ENCODE measurements around the gene ADAMTSL1.

DNA sequence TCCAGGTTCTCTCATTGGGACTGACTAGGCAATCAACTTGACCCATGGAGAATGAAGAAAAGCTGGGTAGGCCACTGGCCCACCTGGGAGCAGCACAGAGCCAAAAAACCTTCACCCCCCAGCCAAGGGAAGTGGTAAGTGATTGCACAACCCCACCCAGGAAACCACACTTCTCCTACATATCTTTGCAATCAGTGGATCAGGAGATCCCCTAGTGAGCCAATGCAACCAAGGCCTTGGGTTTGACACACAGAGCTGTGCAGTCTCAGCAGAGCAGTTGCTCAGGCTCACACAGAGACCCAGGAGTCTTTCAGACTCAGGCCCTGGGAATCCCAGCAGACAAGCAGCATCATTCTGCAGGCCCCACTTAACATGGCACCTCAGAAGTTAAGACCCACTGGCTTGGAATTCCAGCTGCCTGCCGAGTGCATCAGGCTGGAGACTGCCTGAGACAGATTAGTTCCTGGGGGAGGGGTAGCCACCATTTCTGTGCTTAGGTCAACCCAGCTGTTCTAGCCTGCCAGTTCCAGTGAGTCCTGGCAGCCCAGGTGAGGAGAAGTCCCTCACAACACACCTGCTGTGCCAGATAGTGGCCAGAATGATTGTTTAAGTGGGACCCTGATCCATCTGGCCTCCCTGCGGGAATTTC is 422.7 kb downstream of the ADAMTSL1 start:
- TF ChIP-seq, protein P1, sequence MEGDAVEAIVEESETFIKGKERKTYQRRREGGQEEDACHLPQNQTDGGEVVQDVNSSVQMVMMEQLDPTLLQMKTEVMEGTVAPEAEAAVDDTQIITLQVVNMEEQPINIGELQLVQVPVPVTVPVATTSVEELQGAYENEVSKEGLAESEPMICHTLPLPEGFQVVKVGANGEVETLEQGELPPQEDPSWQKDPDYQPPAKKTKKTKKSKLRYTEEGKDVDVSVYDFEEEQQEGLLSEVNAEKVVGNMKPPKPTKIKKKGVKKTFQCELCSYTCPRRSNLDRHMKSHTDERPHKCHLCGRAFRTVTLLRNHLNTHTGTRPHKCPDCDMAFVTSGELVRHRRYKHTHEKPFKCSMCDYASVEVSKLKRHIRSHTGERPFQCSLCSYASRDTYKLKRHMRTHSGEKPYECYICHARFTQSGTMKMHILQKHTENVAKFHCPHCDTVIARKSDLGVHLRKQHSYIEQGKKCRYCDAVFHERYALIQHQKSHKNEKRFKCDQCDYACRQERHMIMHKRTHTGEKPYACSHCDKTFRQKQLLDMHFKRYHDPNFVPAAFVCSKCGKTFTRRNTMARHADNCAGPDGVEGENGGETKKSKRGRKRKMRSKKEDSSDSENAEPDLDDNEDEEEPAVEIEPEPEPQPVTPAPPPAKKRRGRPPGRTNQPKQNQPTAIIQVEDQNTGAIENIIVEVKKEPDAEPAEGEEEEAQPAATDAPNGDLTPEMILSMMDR (IDR thresholded peaks at IDR 0.05; ENCODE audit: insufficient read depth, low read length, poor library complexity, severe bottlenecking) = no peak
- no peak for TF ChIP-seq EZH2phosphoT487 (conservative IDR thresholded peaks at IDR 0.05; ENCODE audit: low read length)

Measured in SU-DHL-6 (cell line).